HEK293 (cell line): ENCODE results near the gene PRKAG3.

Experiments used
- CTCF ChIA-PET: fragments of 350-600 bp; formaldehyde crosslinking; extraction: SDS; loops from one replicate; lab custom pipeline; 2021; ENCODE audit warnings: antibody characterized with exemption; lab: Yijun Ruan, JAX
- POLR2A ChIA-PET: fragments of 300-600 bp; formaldehyde crosslinking; extraction: SDS; loops from one replicate; lab custom pipeline; 2020; ENCODE audit warnings: antibody characterized with exemption, inconsistent platforms; lab: Yijun Ruan, JAX
- H3K27ac ChIP-seq: fragments of 200-500 bp; sonication (Bioruptor generic); 2 replicates; pipeline ENCODE4 v1.5.1; 2014; ENCODE audit warnings: low read depth, low read length, control low read depth, inconsistent platforms; ENCODE audit errors: extremely low read depth
- H3K36me3 ChIP-seq, 2 experiments: fragments of 200-500 bp in 1 of 2; sonication (Bioruptor generic) in 1 of 2; 1 replicate in 1 of 2; 2 replicates in 1 of 2; pipeline ENCODE4 v1.5.1; 2014 to 2017; ENCODE audit warnings: inconsistent platforms in 2 of 2, low read length in 2 of 2; ENCODE audit not compliant: control insufficient read depth in 2 of 2, insufficient read depth in 1 of 2
- H3K4me1 ChIP-seq: fragments of 200-500 bp; sonication (Bioruptor generic); 2 replicates; pipeline ENCODE4 v1.5.1; 2014; ENCODE audit warnings: mild to moderate bottlenecking, low read length, inconsistent platforms; ENCODE audit not compliant: control insufficient read depth, insufficient read depth
- H3K4me3 ChIP-seq: 2 replicates; pipeline ENCODE4 v1.5.1; 2011; ENCODE audit warnings: low read depth, mild to moderate bottlenecking, control low read depth, low read length, moderate library complexity
- H3K9me3 ChIP-seq: fragments of 200-500 bp; sonication (Bioruptor generic); 2 replicates; pipeline ENCODE4 v1.5.1; 2014; ENCODE audit warnings: low read depth, low read length, inconsistent platforms; ENCODE audit not compliant: control insufficient read depth, insufficient read depth
- AEBP2 ChIP-seq: fragments of 450-650 bp; formaldehyde crosslinking; IDR thresholded peaks from 2 replicates; pipeline ENCODE4 v1.5.1; 2016; ENCODE audit warnings: missing biosample characterization, missing genetic modification characterization, borderline replicate concordance
- HOXA7 ChIP-seq: sonication (generic); formaldehyde crosslinking; IDR thresholded peaks from 2 replicates; pipeline ENCODE4 v1.8.1; 2022; ENCODE audit warnings: missing genetic modification reagents, borderline replicate concordance
- MYNN ChIP-seq: fragments of 450-650 bp; formaldehyde crosslinking; IDR thresholded peaks from 2 replicates; pipeline ENCODE4 v1.5.1; 2016; ENCODE audit warnings: missing biosample characterization, missing genetic modification characterization, borderline replicate concordance
- SCRT2 ChIP-seq: fragments of 450-650 bp; formaldehyde crosslinking; IDR thresholded peaks from 2 replicates; pipeline ENCODE4 v1.5.1; 2016; ENCODE audit warnings: missing biosample characterization, missing genetic modification characterization
- TRIM28 ChIP-seq: IDR thresholded peaks from 2 replicates; pipeline ENCODE4 v1.6.1; 2011; ENCODE audit warnings: low read length, control low read depth, borderline replicate concordance
- TSHZ1 ChIP-seq: fragments of 450-650 bp; formaldehyde crosslinking; IDR thresholded peaks from 2 replicates; pipeline ENCODE4 v1.5.1; 2016; ENCODE audit warnings: missing biosample characterization, missing genetic modification characterization, borderline replicate concordance
- ZNF133 ChIP-seq: fragments of 450-650 bp; formaldehyde crosslinking; IDR thresholded peaks from 2 replicates; pipeline ENCODE4 v1.5.1; 2016; ENCODE audit warnings: missing biosample characterization, missing genetic modification characterization
- ZNF169 ChIP-seq: fragments of 450-650 bp; formaldehyde crosslinking; IDR thresholded peaks from 2 replicates; pipeline ENCODE4 v1.5.1; 2016; ENCODE audit warnings: missing biosample characterization, missing genetic modification characterization
- ZNF214 ChIP-seq: fragments of 450-650 bp; formaldehyde crosslinking; IDR thresholded peaks from 2 replicates; pipeline ENCODE4 v1.5.1; 2017; ENCODE audit warnings: missing biosample characterization, mild to moderate bottlenecking, missing genetic modification characterization, borderline replicate concordance
- ZNF292 ChIP-seq: fragments of 450-650 bp; formaldehyde crosslinking; IDR thresholded peaks from 2 replicates; pipeline ENCODE4 v1.5.1; 2016; ENCODE audit warnings: low read depth, missing biosample characterization, missing genetic modification characterization, borderline replicate concordance
- ZNF335 ChIP-seq: fragments of 450-650 bp; formaldehyde crosslinking; conservative IDR thresholded peaks from 2 replicates; pipeline ENCODE4 v1.5.1; 2016; ENCODE audit warnings: missing biosample characterization, missing genetic modification characterization
- ZNF398 ChIP-seq: fragments of 450-650 bp; formaldehyde crosslinking; IDR thresholded peaks from 2 replicates; pipeline ENCODE4 v1.5.1; 2017; ENCODE audit warnings: missing biosample characterization, missing genetic modification characterization
- ZNF404 ChIP-seq: fragments of 450-650 bp; formaldehyde crosslinking; IDR thresholded peaks from 2 replicates; pipeline ENCODE4 v1.5.1; 2017; ENCODE audit warnings: missing biosample characterization, missing genetic modification characterization
- ZNF529 ChIP-seq: fragments of 450-650 bp; formaldehyde crosslinking; IDR thresholded peaks from 2 replicates; pipeline ENCODE4 v1.5.1; 2017; ENCODE audit warnings: missing genetic modification characterization, missing biosample characterization; ENCODE audit not compliant: insufficient replicate concordance
- ZNF660 ChIP-seq: fragments of 450-650 bp; IDR thresholded peaks from 2 replicates; pipeline ENCODE4 v1.5.1; 2018; ENCODE audit warnings: missing biosample characterization, mild to moderate bottlenecking, missing genetic modification characterization
- ZNF76 ChIP-seq: fragments of 450-650 bp; formaldehyde crosslinking; IDR thresholded peaks from 2 replicates; pipeline ENCODE4; 2016; ENCODE audit warnings: low read depth, missing biosample characterization, missing genetic modification characterization, borderline replicate concordance
- ZSCAN30 ChIP-seq: fragments of 450-650 bp; IDR thresholded peaks from 2 replicates; pipeline ENCODE4 v1.5.1; 2018; ENCODE audit warnings: missing biosample characterization, mild to moderate bottlenecking, missing genetic modification characterization, moderate library complexity
- TF ChIP-seq, protein P1 (sequence below): fragments of 450-650 bp; formaldehyde crosslinking; IDR thresholded peaks from 2 replicates; pipeline ENCODE4 v1.5.1; 2016; ENCODE audit warnings: missing biosample characterization, missing genetic modification characterization
- TF ChIP-seq, protein P2 (sequence below): sonication (generic); formaldehyde crosslinking; IDR thresholded peaks from 2 replicates; pipeline ENCODE4 v1.8.1; 2022; ENCODE audit warnings: mild to moderate bottlenecking, moderate library complexity, missing genetic modification reagents
- TF ChIP-seq, protein P3 (sequence below): fragments of 450-650 bp; formaldehyde crosslinking; IDR thresholded peaks from 2 replicates; pipeline ENCODE4 v1.5.1; 2017; ENCODE audit warnings: missing biosample characterization, missing genetic modification characterization
- TF ChIP-seq, protein P4 (sequence below): fragments of 450-650 bp; formaldehyde crosslinking; IDR thresholded peaks from 2 replicates; pipeline ENCODE4 v1.5.1; 2016; ENCODE audit warnings: missing biosample characterization, missing genetic modification characterization

PRKAG3 gene

GRCh38 chr2:218865999-218866398, 34.4 kb upstream of the PRKAG3 start:
- ChIA-PET POLR2A (no interaction called here), CTCF (interaction anchor here (10.4 kb wide), 1 partner anchor 10 kb away, joined by 71 read pairs; no protein-coding TSS in a partner anchor)
- TF ChIP-seq ZNF292 (tag by site-specific recombination) (no peak), ZNF214 (tag by site-specific recombination) (no peak), ZNF404 (tag by site-specific recombination) (no peak), ZNF660 (tag by site-specific recombination) (no peak), AEBP2 (no peak), SCRT2 (tag by site-specific recombination) (no peak), ZSCAN30 (tag by site-specific recombination) (no peak)
- no peak overlapping the region for H3K4me3 ChIP-seq
- H3K9me3 ChIP-seq, result no peaks in the 10 kb centered on the region
- no peak overlapping the region for H3K27ac ChIP-seq
- H3K4me1 ChIP-seq, result no peaks in the 10 kb centered on the region
- H3K36me3 ChIP-seq, result no peaks in the 10 kb centered on the region

GRCh38 chr2:218865396-218865795, 33.8 kb upstream of the PRKAG3 start:
- Histone ChIP-seq H3K36me3 (no peaks in the 10 kb centered on the region), H3K4me3 (no peak overlapping the region), H3K9me3 (no peaks in the 10 kb centered on the region), H3K4me1 (peaks cover 2% of the 10 kb centered on the region), H3K27ac (no peak overlapping the region)
- POLR2A ChIA-PET, result no interaction called here
- CTCF ChIA-PET, result interaction anchor here (0.7 to 10.4 kb wide), 3 partner anchors 10 to 37 kb away, joined by 3 to 71 read pairs (median 4); no protein-coding TSS in a partner anchor
- TF ChIP-seq TRIM28, result no peak
- TF ChIP-seq ZNF169 (tag by site-specific recombination), result no peak
- TF ChIP-seq ZNF76, result no peak
- no peak for TF ChIP-seq ZNF529 (tag by site-specific recombination)
- no peak for TF ChIP-seq TSHZ1 (tag by site-specific recombination)
- TF ChIP-seq, protein P1, sequence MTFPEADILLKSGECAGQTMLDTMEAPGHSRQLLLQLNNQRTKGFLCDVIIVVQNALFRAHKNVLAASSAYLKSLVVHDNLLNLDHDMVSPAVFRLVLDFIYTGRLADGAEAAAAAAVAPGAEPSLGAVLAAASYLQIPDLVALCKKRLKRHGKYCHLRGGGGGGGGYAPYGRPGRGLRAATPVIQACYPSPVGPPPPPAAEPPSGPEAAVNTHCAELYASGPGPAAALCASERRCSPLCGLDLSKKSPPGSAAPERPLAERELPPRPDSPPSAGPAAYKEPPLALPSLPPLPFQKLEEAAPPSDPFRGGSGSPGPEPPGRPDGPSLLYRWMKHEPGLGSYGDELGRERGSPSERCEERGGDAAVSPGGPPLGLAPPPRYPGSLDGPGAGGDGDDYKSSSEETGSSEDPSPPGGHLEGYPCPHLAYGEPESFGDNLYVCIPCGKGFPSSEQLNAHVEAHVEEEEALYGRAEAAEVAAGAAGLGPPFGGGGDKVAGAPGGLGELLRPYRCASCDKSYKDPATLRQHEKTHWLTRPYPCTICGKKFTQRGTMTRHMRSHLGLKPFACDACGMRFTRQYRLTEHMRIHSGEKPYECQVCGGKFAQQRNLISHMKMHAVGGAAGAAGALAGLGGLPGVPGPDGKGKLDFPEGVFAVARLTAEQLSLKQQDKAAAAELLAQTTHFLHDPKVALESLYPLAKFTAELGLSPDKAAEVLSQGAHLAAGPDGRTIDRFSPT, result no peak
- TF ChIP-seq, protein P2, sequence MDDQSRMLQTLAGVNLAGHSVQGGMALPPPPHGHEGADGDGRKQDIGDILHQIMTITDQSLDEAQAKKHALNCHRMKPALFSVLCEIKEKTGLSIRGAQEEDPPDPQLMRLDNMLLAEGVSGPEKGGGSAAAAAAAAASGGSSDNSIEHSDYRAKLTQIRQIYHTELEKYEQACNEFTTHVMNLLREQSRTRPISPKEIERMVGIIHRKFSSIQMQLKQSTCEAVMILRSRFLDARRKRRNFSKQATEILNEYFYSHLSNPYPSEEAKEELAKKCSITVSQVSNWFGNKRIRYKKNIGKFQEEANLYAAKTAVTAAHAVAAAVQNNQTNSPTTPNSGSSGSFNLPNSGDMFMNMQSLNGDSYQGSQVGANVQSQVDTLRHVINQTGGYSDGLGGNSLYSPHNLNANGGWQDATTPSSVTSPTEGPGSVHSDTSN, result no peak
- TF ChIP-seq MYNN, result no peak
- TF ChIP-seq ZNF398 (tag by site-specific recombination), result no peak
- TF ChIP-seq, protein P3, sequence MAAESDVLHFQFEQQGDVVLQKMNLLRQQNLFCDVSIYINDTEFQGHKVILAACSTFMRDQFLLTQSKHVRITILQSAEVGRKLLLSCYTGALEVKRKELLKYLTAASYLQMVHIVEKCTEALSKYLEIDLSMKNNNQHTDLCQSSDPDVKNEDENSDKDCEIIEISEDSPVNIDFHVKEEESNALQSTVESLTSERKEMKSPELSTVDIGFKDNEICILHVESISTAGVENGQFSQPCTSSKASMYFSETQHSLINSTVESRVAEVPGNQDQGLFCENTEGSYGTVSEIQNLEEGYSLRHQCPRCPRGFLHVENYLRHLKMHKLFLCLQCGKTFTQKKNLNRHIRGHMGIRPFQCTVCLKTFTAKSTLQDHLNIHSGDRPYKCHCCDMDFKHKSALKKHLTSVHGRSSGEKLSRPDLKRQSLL (tag by site-specific recombination), result no peak
- TF ChIP-seq ZNF660 (tag by site-specific recombination), result no peak
- no peak for TF ChIP-seq HOXA7 (CRISPR knock-in tag)
- no peak for TF ChIP-seq ZNF133 (tag by site-specific recombination)
- TF ChIP-seq, protein P4, sequence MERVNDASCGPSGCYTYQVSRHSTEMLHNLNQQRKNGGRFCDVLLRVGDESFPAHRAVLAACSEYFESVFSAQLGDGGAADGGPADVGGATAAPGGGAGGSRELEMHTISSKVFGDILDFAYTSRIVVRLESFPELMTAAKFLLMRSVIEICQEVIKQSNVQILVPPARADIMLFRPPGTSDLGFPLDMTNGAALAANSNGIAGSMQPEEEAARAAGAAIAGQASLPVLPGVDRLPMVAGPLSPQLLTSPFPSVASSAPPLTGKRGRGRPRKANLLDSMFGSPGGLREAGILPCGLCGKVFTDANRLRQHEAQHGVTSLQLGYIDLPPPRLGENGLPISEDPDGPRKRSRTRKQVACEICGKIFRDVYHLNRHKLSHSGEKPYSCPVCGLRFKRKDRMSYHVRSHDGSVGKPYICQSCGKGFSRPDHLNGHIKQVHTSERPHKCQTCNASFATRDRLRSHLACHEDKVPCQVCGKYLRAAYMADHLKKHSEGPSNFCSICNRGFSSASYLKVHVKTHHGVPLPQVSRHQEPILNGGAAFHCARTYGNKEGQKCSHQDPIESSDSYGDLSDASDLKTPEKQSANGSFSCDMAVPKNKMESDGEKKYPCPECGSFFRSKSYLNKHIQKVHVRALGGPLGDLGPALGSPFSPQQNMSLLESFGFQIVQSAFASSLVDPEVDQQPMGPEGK (tag by site-specific recombination), result no peak
- TF ChIP-seq ZNF335 (tag by site-specific recombination), result no peak
